ENCODE measurements around the gene TGOLN2. TPM values are rescaled to one million over a fixed set of nuclear protein-coding genes. Genes with fewer than 3 reads are reported as not detected.

Gene TGOLN2
- total and polyA plus RNA-seq, 10 of the 15 experiments (the other 5 are each of a cell fraction or from before 2014, with no cell fraction given): 13.8 to 92.3 (median 49.4) TPM

GRCh38 chr2:85276571-85277118, 51.1 kb downstream of the TGOLN2 start:
- CTCF ChIA-PET: interaction anchor here (1.7 to 2.6 kb wide), 2 partner anchors 10 to 24 kb away, joined by 6 to 13 read pairs; no protein-coding TSS in a partner anchor
- Histone ChIP-seq H4K20me1 (ENCODE audit: control insufficient read depth, insufficient read depth) (no peaks in the 10 kb centered on the region), H3K9me3 (replicated peaks; ENCODE audit: control insufficient read depth, insufficient read depth, low read length) (no peaks in the 10 kb centered on the region), H3K27ac (ENCODE audit: control insufficient read depth, insufficient read depth) (no peak overlapping the region), H3K79me2 (ENCODE audit: control insufficient read depth, insufficient read depth, low read length) (no peaks in the 10 kb centered on the region), H2AFZ (ENCODE audit: control insufficient read depth, low read depth, low read length) (no peak overlapping the region), H3K36me3 (ENCODE audit: control insufficient read depth in 2 of 2, insufficient read depth in 2 of 2, low read length in 1 of 2) (no peaks in the 10 kb centered on the region), H3K9ac (ENCODE audit: control insufficient read depth, insufficient read depth, low read length) (no peak overlapping the region), H3K4me2 (ENCODE audit: control insufficient read depth, insufficient read depth) (no peak overlapping the region), H3K27me3 (replicated peaks in 1 of 2; ENCODE audit: control insufficient read depth in 2 of 2, insufficient read depth in 2 of 2, low read length in 1 of 2) (peaks cover 7 to 8% of the 10 kb centered on the region in 2 experiments; a peak in 3 of 4 replicates), H3K4me1 (ENCODE audit: control insufficient read depth, insufficient read depth, low read length) (no peaks in the 10 kb centered on the region), H3K4me3 (no peak overlapping the region)
- in situ Hi-C loops (cut with MboI): no loop called here
- 45% methylated on average over 14 of the region's 14 CpGs for WGBS (ENCODE audit: insufficient coverage, insufficient replicate concordance, low lambda C conversion rate, missing lambda C conversion rate)
- POLR2A ChIA-PET: no interaction called here
- FAIRE-seq: no peak
- DNase-seq (ENCODE audit: low read depth, low spot score): no peak
- SMC1A ChIA-PET (ENCODE audit: uncharacterized antibody, unreplicated experiment): no interaction called here
- ATAC-seq: no peak
- RAD21 ChIA-PET (ENCODE audit: unreplicated experiment): no interaction called here
- no TSS peak for BruUV-seq (replicated peaks)
- TF ChIP-seq, protein P1, sequence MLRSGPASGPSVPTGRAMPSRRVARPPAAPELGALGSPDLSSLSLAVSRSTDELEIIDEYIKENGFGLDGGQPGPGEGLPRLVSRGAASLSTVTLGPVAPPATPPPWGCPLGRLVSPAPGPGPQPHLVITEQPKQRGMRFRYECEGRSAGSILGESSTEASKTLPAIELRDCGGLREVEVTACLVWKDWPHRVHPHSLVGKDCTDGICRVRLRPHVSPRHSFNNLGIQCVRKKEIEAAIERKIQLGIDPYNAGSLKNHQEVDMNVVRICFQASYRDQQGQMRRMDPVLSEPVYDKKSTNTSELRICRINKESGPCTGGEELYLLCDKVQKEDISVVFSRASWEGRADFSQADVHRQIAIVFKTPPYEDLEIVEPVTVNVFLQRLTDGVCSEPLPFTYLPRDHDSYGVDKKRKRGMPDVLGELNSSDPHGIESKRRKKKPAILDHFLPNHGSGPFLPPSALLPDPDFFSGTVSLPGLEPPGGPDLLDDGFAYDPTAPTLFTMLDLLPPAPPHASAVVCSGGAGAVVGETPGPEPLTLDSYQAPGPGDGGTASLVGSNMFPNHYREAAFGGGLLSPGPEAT (IDR thresholded peaks at IDR 0.05; ENCODE audit: low read depth): no peak
- TF ChIP-seq YY1 (IDR thresholded peaks at IDR 0.05; ENCODE audit: low read depth, low read length): no peak
- intact Hi-C loops (cut with micrococcal nuclease; ENCODE audit: unreplicated experiment): no loop called here

DNA sequence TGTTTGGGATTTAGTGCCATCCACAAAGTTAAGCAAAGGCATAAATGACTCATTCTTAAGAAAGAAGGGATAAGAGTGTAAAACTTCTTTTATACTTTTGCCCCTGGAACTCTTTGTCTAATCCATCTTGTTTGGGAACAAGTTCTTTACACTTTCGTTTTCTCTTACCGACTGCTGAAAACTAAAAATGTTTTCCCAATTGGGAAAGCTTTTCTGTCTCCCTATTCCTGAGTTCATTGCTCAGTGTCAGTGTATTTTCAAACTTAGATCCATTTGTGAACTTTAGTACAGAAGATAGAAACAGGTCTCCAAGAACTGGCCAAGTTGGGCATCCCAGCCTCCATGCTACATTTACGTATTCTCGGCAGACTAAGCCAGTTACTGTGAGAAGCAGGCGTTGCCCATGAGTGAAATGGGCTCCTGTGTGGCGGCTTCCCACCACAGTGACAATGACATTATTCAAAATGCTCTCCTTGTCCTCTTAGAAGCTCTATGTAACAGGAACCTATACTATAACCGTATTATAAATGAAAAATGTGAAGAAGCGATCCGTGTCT, 51.7 kb downstream of the TGOLN2 start:
- BruUV-seq (replicated peaks): no TSS peak
- Histone ChIP-seq H3K27me3 (replicated peaks in 1 of 2; ENCODE audit: control insufficient read depth in 2 of 2, insufficient read depth in 2 of 2, low read length in 1 of 2) (peaks cover 7 to 8% of the 10 kb centered on the region in 2 experiments; a peak in 3 of 4 replicates), H3K4me3 (no peak overlapping the region), H3K9me3 (replicated peaks; ENCODE audit: control insufficient read depth, insufficient read depth, low read length) (no peaks in the 10 kb centered on the region), H3K36me3 (ENCODE audit: control insufficient read depth in 2 of 2, insufficient read depth in 2 of 2, low read length in 1 of 2) (no peaks in the 10 kb centered on the region), H3K4me1 (ENCODE audit: control insufficient read depth, insufficient read depth, low read length) (no peaks in the 10 kb centered on the region), H4K20me1 (ENCODE audit: control insufficient read depth, insufficient read depth) (no peaks in the 10 kb centered on the region), H3K27ac (ENCODE audit: control insufficient read depth, insufficient read depth) (no peak overlapping the region), H3K79me2 (ENCODE audit: control insufficient read depth, insufficient read depth, low read length) (no peaks in the 10 kb centered on the region), H3K4me2 (ENCODE audit: control insufficient read depth, insufficient read depth) (no peak overlapping the region), H2AFZ (ENCODE audit: control insufficient read depth, low read depth, low read length) (no peak overlapping the region), H3K9ac (ENCODE audit: control insufficient read depth, insufficient read depth, low read length) (no peak overlapping the region)
- no peak for ATAC-seq
- no peak for DNase-seq (ENCODE audit: low read depth, low spot score)
- WGBS (ENCODE audit: insufficient coverage, insufficient replicate concordance, low lambda C conversion rate, missing lambda C conversion rate): 51% methylated on average over 9 of the region's 9 CpGs
- CTCF ChIA-PET: interaction anchor here (1.7 to 2.6 kb wide), 3 partner anchors 9 to 25 kb away, joined by 6 to 13 read pairs (median 6); no protein-coding TSS in a partner anchor
- intact Hi-C loops (cut with micrococcal nuclease; ENCODE audit: unreplicated experiment): no loop called here
- in situ Hi-C loops (cut with MboI): no loop called here
- SMC1A ChIA-PET (ENCODE audit: uncharacterized antibody, unreplicated experiment): no interaction called here
- RAD21 ChIA-PET (ENCODE audit: unreplicated experiment): no interaction called here
- FAIRE-seq: no peak
- POLR2A ChIA-PET: no interaction called here
- TF ChIP-seq KLF5 (IDR thresholded peaks at IDR 0.05; ENCODE audit: partially characterized antibody): no peak
- no peak for TF ChIP-seq PRDM15 (CRISPR knock-in tag; IDR thresholded peaks at IDR 0.05)
- no peak for TF ChIP-seq RAD21 (IDR thresholded peaks at IDR 0.05; ENCODE audit: insufficient read depth, low read depth, low read length)
- TF ChIP-seq, protein P2, sequence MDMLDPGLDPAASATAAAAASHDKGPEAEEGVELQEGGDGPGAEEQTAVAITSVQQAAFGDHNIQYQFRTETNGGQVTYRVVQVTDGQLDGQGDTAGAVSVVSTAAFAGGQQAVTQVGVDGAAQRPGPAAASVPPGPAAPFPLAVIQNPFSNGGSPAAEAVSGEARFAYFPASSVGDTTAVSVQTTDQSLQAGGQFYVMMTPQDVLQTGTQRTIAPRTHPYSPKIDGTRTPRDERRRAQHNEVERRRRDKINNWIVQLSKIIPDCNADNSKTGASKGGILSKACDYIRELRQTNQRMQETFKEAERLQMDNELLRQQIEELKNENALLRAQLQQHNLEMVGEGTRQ (IDR thresholded peaks at IDR 0.05; ENCODE audit: borderline replicate concordance, low read depth, low read length): no peak
- no peak for TF ChIP-seq EED (IDR thresholded peaks at IDR 0.05; ENCODE audit: low read depth)
- no peak for TF ChIP-seq PKNOX1 (IDR thresholded peaks at IDR 0.05)
- TF ChIP-seq KDM1A (IDR thresholded peaks at IDR 0.05; ENCODE audit: borderline replicate concordance): no peak
